Astrocyte of the hippocampus (primary cell): ENCODE data around the gene GARIN1A.

Source experiments
- DNase-seq: peaks from one replicate; pipeline ENCODE4 v3.0.0; 2011; ENCODE audit warnings: low read depth, low spot score

GARIN1A gene

DNA sequence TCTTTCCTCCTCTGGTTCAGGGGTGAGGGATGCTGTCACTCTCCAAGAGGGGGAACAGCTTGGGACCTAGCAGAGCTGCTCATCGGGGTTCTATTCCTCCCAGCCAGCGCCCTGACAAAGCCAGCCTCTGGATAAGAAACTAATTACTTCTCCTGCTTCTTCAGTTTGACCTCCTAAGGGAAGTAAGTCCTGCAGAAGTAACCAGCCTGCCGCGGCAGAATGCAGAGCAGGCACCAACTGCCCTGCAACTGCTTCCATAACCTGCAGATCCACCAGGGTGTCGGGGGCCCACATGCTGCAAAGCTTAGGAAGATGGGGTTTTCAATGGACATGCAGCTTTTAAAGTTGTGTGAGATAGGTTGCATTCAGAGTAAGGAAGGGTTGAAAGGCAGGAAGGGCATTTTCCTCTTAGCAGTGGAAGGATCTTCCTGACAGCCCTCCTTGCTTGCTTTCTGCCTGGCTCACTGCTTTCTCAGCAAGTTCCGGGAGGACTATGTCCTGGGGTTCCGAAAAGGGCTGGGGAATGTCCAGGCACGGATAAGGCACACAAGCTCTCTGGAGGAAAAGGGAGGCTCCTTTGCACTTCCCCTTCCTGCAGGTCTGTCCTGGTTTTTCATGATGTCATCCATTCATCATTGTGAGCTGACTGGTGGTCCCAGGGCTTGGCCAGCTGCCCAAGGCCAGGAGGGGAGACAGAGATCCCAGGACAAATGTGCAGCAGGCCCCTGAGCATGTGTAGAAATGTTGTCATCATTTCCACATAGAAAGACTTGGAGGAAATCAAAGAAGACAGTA lies 42.8 kb downstream of the GARIN1A start:
- no peak for DNase-seq

DNA sequence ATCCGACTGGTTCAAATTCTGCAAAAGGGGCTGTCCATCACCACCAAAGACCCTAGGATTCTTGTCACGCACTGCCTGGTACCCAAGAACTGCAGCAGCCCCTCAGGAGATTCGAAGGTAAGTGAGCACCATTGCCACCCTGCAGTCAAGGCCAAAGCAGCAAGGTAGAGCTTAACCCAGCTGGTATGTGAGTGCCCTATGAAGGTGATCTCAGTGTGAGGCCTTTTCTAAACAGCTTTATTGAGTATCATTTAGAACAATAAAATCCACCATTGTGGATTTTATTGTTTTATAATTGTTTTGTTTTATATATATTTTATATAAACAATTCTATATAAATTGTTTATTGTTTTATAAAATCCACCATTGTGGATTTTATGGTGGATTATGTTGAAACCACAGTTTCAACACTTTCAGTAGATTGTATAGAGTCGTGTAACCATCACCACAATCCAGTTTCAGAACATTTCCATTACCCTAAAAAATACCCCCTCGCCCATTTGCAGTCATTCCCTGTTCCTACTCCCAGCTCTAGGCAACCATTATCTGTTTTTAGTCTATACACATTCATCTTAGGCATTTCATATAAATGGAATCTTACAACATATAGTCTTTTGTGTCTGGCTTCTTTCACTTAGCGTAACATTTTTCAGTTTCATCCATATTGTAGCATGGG lies 47.0 kb downstream of the GARIN1A start:
- DNase-seq, result no peak

DNA sequence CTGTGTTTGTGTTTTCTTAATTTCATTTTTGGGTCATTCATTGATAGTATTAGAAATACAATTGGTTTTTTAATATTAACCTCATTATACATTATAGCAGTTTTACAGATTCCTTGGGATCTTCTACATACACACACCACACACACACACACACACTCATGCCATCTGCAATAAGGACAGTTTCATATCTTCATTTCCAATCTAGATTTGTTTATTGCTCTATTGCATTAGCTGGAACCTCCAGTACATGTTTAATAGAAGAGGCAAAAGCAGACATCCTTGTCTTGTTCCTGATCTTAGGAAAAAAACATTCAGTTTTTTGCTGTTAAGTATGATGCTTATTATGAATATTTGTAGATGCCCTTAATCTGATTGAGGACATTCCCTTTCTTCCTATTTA lies 49.3 kb downstream of the GARIN1A start:
- no peak for DNase-seq
